ENCODE data around the gene SPATA3.

SPATA3 gene

GRCh38 chr2:230968921-230969658 lies 26.8 kb upstream of the SPATA3 start:
- no peak for DNase-seq

DNA sequence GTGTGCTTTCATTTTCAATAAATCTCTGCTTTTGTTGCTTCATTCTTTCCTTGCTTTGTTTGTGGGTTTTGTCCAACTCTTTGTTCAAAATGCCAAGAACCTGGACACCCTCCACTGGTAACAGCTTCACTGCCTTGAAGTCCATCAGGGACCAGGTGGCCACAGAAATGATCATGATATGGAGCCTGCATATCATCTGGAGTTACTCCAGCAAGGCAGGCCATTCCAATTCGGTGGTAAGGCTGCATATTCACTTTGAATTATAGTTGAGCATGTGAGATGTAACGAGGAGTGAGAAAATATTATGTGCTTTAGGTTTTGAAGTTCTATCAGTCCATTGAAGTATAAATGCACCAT lies 26.3 kb upstream of the SPATA3 start:
- DNase-seq: no peak

- no peak for DNase-seq
These were observed 23.9 kb upstream of the SPATA3 start for GRCh38 chr2:230972046-230972445.

- peak; percentile 73 for DNase-seq
These were observed 21.6 kb upstream of the SPATA3 start for GRCh38 chr2:230974096-230974913.

GRCh38 chr2:230975927-230976326 lies 20.0 kb upstream of the SPATA3 start:
- no peak for DNase-seq

DNA sequence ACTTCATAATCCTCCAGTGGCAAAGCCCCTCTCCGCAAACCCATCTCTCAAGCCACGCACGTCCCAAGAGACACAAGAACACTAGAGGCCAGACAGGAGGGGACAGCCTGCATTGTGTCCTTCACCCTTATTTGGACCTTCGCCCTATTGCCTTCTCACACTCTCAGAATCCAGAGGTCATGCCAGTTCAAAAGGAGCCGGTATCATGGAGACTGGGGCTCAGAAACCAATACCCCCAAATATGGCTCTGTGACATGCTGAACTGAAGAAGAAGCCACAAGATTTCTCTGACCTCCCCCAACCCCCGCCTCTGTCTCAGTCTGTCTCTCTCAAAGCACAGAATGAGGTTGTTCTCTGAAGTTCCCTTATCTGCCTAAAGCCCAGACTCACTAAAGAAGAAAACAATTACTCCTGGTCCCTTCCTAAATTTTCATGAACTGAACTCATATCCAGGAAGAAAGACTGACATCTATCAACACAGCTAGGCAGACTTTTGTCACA lies 19.2 kb upstream of the SPATA3 start:
- no peak for DNase-seq

GRCh38 chr2:230980468-230980867 lies 15.5 kb upstream of the SPATA3 start:
- DNase-seq: no peak

- DNase-seq: no peak
These were observed 14.2 kb upstream of the SPATA3 start for GRCh38 chr2:230981704-230982103.

DNA sequence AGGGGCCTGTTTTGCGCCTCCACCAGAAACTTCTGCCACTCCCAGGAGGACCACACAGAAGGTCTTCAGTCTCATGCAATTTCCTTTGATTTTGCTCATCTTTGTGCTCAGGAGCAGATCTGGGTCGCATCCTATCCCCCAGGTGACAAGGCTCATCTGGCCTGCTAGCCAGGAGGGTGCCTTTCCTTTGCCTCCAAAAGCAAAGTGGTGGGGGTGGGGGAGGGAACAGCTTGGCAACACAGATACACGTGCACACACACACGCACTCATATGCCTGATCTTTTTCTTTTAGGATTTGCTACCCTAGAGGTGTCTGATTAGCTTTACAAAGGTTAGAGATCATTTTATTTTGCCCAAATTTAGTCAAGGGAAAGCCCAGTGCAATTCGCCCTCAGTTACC lies 13.8 kb upstream of the SPATA3 start:
- no peak for DNase-seq

GRCh38 chr2:230982528-230982927 lies 13.4 kb upstream of the SPATA3 start:
- DNase-seq: no peak

DNA sequence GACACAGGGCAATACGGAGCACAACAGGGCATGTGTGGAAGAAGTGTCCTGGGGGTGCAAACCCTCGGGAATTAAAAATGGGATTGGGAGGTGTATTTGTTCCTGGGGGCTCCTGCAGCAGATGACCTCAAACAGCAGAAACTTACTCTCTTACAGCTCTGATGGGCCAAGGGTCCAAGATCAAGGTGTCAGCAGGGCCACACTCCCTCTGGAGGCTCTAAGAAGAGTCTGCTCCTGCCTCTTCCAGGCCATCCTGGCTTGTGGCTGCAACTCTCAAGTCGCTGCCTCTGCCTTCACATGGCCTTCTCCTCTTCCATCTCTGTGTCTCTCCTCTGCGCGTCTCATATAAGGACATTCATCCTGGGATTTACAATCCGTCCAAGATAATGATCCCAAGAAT lies 12.4 kb upstream of the SPATA3 start:
- no peak for DNase-seq

DNA sequence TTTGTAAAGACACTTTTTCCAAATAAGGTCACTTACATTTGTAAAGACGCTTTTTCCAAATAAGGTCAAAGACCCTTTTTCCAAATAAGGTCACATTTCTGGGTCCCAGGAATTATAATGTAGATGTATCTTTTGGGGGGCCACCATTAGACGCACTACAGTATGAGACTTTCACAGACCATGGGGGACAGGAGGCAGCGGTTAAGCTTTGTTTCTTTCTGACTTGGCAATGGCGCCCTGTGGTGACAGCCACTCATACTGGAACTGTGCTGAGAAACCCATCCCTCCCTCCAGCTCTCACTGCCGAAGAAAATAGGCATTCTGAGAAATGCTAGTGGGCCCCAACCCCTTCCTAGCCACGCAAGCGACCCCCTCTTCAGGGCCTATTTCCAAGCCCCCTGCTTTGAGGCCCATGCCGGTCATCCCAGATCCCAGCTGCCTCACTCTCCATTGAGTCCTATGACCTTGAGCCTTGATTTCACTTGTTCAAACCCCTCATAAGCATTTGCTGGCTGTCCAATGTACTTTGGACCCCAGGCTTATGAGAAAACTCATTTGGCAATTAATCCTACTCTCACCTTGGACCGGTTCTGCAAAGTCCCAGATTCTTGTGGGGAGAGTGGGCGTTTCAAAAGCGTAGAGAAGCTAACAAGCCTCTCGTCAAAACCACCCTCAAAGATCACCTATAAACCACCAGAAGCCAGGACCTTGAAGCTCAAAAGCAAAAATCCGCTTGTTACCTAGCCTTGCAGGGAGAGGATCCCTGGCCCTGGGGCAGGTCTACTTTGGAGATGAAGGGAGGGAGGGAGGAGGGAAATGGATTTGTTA lies 11.3 kb upstream of the SPATA3 start:
- peak; percentile 66 for DNase-seq

DNA sequence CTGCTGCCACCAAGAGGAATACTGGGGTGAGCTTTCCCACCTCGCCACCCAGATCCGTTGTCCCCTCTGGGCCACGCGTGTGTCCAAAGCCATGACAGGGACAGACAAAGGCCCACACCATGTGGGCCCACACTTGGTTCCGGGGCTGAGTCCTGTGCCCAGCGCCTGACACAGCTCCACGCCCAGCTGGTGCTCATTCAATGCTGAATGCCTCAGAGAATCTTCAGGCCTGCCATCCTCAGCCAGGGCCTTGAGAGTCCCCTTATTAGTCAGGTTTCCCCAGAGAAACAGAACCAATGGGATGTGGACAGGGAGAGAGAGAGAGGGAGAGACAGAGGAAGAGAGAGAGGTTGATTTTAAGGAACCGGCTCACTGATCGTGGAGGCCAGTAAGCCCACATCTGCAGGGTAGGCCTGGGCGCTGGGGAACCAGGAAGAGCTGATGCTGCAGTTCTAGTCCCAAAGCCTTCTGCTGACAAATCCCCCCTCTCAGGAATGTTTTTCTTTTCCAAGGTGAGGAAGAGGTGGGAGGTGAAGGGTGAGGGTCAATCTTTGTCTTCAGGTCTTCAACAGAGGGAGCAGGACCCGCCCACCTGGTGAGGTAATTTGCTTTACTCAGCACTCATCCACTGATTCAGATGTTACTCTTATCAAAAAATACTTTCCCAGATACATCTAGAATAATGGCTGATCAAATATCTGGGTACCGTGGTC lies 10.2 kb upstream of the SPATA3 start:
- DNase-seq: no peak

GRCh38 chr2:230986520-230987136 lies 9.3 kb upstream of the SPATA3 start:
- DNase-seq: no peak

DNA sequence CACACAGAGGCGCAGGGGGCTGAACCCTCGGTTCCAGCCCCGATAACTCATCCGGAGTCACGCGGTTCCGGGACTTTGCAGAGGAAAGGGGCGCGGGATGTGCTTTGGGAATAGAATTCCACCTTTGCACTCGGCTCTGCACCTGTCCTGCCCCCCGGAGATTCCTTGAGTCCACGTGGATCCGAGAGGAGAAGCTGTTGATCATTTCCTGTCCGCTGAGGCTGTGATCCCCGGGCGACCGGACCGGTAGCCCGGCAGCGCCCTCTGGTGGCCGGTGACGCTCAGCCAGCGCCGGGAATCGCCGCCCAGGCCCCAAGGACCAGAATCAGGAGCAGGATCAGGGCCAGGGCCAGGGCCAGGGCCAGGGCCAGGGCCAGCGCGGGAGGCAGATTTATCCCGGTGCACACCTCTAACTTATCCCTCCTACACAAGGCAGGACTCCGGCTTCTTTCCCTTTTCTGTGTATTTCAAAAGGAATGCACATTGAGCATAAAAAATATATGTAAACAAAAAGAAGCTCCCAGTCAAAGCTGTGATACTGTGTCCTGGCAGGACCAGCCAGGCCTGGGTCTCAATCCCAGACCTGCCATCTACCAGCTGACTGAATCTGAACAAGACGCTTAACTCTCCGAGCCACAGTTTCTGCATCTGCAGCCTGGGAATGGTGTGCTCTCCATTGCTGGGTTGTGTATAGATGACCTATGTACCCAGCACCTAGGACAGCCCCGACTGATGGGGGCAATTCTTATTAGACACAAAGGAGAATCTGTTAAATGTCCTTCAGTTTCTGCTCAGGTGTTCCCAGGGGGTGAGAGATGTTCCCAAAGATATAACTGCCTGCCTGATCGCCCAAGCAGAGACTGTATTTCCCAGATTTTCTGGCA lies 8.5 kb upstream of the SPATA3 start:
- peak; percentile 67 for DNase-seq

DNA sequence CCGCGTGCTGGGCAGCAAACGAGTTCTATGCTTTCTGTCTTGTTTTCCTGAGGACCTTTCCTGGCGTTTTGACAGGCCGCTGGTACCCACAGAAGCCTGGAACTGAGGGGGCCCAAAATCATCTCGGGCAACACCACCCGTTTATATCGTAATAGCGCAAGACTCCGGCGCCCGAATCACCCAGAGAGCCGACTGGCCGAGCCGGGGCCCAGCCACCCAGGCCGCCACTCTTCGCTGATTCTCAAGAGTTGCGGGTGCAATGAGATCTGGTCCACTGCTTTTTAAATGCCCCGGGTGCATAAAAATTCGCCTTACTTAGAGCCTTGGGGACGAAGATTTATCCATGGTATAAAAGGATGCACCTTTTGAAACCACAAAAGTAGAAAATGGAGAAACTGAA lies 6.2 kb upstream of the SPATA3 start:
- no peak for DNase-seq

DNA sequence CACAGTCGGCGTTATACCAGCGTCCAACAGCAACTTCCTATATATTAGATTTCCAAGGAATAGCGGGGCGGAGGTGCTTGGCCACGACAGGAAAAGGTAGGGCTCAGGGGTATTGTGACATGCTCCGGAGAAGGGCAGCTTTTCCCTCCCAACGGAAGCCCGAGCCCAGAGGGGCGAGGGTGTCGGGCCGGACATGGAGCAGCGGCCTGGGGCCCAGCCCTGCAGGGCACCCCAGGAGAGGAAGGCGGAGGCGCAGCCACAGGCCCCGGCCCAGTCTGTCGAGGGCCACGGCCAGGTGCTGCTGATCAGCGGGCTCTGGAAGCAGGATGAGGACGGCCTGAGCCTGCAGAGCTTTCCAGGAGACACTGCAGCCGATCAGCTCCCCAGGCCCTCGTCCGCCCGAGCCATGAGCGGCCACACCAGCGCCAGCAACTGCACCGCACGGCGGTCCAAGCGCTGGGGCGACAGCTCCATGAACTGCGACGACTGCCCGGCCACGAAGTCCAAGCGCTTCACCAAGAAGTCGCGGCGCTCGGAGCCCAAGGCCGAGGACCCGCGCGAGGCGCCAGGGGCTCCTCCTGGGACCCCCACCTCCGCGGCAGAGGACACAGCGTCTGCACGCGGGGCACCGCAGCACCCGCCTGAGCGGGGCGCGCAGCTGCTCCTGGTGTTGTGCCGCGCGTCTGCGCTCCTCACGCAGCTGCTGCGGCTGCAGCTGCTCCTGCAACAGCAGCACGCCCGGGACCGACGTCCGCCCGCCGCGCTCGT lies 5.6 kb upstream of the SPATA3 start:
- no peak for DNase-seq

DNA sequence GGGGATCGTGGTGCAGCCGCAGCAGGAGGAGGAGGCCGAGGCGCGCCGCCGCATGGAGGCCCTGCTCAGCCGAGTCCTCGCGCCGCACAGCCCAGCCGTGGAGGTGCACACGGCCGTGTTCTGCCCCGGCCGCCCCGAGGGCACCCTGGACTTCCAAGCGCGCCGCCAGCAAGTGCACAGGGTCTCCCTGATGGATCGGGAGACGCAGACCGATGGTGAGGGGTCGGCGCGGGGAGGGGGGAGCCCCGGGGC lies 5.1 kb upstream of the SPATA3 start:
- DNase-seq: no peak

DNA sequence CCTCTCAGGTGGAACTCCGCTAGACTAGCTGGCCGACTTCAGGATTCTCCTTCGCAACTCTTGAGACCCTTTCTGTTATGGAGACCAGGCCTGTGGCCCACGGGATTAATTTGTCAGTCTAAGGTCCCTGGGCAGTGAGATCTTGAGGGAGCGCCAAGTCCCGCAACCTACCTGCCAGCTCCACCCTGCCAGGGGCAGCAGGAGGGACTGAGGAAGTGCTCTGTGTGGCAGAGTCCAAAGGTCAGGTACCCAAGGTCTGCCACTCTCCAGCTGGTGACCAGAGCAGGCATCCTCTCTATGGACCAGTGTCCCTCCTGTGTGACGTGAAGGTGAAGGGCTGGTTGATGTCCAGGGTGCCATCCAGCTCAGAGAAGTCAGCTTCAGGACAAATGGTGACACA lies 4.3 kb upstream of the SPATA3 start:
- no peak for DNase-seq

- no peak for DNase-seq
These were observed 740 bp downstream of the SPATA3 start for GRCh38 chr2:230996661-230997060.

GRCh38 chr2:230998882-230999281 lies 3.0 kb downstream of the SPATA3 start:
- no peak for DNase-seq

Data from stimulated activated CD4-positive, alpha-beta T cell treated with anti-CD3 and anti-CD28 coated beads, Interleukin-1b, Interleukin-23, amount 100 ng/mL, for 48 hours (primary cell).